Stimulated activated CD8-positive, alpha-beta memory T cell treated with anti-CD3 and anti-CD28 coated beads, Interleukin-15, amount 100 ng/mL, for 48 hours (primary cell): Measurements from ENCODE around the gene TOP2A.

Experiments
- DNase-seq, 2 donors: peaks; one replicate each; pipeline ENCODE4 v3.0.0-alpha.2; 2020; ENCODE audit warnings: low read depth in 2 of 2

The TOP2A gene

GRCh38 chr17:40358323-40359038 is 59.2 kb downstream of the TOP2A start:
- peak; percentile 76 to 79 for DNase-seq

- no peak for DNase-seq
These were observed 60.5 kb downstream of the TOP2A start for GRCh38 chr17:40356990-40357881.

DNA sequence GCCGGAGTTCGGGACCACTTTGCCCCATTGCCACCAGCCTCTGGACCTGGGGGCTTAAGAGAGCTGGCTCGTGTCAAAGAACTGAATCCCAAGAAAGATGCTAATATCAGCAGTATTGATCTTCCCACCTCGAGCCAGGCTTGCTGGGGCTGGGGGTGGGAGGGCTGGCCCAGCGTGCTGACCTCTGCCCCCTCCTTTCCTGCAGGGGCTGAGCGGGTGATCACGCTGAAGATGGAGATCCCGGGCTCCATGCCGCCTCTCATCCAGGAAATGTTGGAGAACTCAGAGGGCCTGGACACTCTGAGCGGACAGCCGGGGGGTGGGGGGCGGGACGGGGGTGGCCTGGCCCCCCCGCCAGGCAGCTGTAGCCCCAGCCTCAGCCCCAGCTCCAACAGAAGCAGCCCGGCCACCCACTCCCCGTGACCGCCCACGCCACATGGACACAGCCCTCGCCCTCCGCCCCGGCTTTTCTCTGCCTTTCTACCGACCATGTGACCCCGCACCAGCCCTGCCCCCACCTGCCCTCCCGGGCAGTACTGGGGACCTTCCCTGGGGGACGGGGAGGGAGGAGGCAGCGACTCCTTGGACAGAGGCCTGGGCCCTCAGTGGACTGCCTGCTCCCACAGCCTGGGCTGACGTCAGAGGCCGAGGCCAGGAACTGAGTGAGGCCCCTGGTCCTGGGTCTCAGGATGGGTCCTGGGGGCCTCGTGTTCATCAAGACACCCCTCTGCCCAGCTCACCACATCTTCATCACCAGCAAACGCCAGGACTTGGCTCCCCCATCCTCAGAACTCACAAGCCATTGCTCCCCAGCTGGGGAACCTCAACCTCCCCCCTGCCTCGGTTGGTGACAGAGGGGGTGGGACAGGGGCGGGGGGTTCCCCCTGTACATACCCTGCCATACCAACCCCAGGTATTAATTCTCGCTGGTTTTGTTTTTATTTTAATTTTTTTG is 61.6 kb downstream of the TOP2A start:
- DNase-seq, result no peak

DNA sequence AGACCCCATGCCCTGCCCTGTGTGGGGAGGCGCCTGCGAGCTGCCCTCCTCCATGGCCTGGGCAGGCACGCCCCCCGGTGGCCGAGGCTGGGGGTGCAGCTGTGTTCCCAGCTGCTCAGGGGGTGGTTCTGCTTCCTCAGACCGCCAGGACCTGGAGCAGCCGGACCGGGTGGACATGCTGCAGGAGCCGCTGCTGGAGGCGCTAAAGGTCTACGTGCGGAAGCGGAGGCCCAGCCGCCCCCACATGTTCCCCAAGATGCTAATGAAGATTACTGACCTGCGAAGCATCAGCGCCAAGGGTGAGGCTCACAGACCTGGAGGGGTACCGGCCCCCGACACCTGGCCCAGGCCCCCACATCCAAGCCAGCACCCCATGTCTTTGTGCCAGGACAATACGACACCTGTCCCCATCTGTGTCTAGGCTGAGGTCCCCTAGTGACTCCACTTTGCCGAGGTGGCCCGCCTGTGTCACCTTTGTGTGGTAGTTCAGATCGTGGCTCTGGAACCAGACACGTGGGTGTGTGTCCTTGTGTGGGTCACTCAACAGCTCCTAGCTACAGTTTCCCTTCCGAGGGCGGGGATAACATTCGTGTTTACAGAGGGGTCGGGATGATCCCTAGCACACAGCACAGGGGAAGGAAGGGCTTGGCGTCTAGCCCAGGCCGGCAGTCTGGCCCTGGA is 62.4 kb downstream of the TOP2A start:
- DNase-seq, result peak; percentile 60 to 62

- DNase-seq, result no peak
These were observed 63.2 kb downstream of the TOP2A start for GRCh38 chr17:40354221-40355122.

GRCh38 chr17:40352779-40353394 is 64.8 kb downstream of the TOP2A start:
- no peak for DNase-seq

- DNase-seq, result no peak
These were observed 65.4 kb downstream of the TOP2A start for GRCh38 chr17:40352237-40352778.

- no peak for DNase-seq
These were observed 66.1 kb downstream of the TOP2A start for GRCh38 chr17:40351359-40352236.

DNA sequence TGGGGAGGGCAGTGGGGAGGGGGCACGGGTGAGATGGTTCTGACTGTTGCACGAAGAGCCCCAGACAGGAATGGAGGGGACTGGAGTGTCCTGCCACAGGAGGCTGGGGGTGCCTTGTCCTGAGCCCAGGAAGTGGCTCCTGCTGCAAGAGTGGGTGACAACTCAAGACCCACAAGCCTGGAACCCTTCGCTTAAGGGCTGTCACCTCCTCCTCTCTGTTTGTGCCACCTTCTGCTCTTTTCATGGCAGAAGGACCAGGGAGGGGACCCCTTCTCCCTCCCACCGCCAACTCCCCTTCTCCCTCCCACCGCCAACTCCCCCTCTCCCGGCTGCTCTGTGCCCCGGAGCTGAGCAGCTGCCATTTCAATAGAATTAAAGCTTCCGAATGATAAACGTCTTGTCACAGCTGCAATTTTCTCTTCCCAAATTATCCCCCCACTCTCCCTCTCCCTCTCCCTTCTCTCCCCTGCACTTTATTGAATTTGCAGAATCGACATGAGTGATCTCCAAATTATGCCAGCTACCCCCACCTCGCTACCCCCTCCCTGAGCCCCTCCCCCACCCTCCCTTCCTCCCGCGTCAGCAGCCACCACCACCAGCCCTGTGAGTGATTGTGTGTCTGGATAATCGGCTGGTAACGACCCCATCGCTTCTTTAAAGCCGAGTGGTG is 66.9 kb downstream of the TOP2A start:
- no peak for DNase-seq

DNA sequence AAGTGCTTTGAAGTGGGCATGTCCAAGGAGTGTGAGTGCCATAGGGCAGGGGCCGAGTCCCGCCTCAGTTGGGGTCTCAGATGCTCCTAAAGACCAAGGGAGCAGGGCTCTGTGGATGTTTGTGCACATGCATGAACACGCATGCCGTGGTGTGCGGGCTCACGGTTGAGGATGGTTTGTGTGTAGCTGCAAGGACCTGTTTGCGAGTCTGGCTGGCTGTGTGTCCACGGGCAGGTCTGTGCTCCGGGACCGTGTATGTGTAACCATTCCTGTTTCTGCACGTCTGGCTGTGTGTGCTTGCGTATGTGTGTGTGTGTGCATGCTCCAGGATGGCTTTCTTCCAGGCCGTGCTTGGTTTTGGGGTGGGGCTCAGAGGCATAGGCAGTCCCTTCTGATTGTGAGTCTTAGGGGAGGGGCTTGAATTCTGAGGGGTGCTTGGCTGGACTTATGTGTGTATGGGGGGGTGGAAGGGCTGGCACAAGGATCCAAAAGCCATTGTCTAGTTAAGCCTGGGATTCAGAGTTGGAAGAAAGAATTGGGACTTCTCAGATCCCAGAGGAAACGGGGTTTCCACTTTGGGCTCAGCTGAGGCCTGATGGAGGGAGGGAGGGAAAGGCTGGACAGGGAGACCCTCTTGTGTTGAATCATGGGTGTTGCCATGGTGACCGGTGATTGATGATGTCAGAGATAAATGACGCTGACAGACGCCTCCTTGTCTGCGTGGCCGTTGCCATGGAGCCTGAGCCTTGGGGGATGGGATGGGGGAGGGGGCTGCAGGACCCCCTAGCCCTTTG is 67.6 kb downstream of the TOP2A start:
- no peak for DNase-seq

DNA sequence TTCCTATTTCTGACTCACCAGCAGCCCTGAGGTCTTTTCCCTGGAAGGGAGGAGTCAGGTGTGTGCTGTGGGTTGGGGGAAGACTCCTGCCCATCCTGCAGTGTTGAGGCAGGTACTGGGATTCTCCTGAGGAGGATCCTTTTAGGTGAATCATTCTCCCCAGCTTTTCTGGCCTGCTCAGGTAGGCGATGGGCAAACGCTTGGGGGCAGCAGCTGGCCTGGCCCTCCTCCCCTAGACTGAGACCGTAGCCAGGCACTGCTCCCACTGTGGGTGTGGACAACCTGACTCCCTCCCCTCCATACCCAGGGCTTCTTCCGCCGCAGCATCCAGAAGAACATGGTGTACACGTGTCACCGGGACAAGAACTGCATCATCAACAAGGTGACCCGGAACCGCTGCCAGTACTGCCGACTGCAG is 68.2 kb downstream of the TOP2A start:
- no peak for DNase-seq

DNA sequence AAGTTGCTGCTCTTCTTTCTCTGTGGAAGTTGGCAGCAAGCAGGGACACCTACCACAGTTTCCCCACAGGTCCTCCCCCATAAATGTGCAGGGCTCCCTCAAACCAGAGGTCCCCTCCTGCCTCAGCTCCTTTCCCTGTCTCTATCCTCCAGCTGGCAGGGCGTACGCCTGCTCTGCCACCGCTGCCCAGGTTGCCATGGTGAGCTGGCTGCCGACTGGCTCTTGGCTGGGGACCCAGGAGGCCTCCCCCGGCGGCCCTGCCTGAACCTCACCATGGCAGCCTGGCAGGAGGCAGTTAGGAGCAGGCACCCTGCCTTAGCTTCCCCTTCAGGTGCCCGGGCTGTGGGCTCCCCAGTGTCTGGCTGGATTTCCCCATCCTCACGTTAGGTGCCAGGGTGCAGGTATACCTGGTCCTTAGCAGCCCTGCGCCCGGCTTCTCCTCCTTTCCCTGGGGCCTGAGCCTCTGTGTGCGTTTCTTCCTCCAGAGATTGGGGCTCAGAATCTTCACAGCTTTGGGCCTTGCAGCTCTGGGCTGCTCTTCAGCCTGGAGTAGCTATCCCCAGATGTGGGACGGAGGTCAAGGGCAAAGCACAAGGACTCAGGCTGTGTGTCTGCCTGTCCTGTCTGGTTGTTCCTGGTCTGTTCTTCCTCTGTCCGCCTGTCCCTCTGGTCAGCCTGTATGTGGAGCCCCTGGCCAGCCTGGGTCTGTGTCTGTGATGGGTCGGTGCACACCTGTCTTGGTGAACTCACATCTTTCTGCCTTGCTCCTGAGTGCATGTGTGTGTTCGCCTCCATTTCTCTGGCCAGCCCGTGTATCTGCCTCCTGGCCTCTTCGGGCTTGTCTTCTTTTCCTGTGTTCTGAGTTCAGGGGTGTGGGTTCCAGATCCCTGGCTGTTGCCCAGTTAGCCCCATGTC is 68.9 kb downstream of the TOP2A start:
- DNase-seq, result no peak

DNA sequence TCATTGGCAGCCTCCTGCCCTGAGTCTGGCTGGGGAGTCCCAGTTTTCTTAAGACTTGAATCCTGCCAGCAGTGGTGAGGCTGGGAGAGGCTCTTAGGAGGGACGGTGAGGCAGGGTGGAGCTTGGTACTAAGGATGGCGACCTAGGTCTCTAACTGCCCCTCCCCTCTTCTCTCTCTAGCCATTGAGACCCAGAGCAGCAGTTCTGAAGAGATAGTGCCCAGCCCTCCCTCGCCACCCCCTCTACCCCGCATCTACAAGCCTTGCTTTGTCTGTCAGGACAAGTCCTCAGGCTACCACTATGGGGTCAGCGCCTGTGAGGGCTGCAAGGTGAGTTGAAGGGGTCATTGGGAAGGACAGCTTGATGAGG is 69.6 kb downstream of the TOP2A start:
- no peak for DNase-seq

GRCh38 chr17:40347319-40348135 is 70.2 kb downstream of the TOP2A start:
- DNase-seq, result no peak

DNA sequence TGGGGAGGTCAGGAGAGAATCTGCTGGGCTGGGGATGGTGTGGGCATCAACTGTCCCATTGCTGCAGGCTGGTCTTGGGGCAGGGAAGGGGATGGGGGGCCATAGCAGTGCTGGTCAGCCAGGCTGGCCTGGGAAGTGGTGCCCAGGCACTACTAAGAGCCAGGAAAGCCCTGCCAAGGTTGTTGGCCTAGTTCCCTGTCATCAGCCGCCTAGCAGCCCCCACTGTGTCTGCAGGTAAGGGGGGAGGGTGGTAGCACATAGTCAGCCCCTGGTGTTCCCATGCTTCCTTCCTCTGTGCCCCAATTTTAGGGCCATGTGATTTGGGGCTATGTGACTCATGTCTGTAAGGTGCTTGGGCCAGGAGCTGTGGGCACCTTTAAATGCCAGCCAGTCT is 70.9 kb downstream of the TOP2A start:
- no peak for DNase-seq
